PC-9 (cell line): ENCODE data around the gene AP1G2. TPM values are rescaled to one million over a fixed set of nuclear protein-coding genes. Genes with fewer than 3 reads are reported as not detected.

Experiments used
- BruUV-seq: library from RNA; stranded (reverse); fragments of 400-500 nt; replicated peaks from 2 replicates; lab custom pipeline; 2021; lab: Mats Ljungman, UMichigan
- CTCF ChIA-PET: fragments of 300-600 bp; sonication (Branson Sonifier 250); formaldehyde crosslinking; loops from one replicate; lab custom pipeline; 2022; ENCODE audit warnings: antibody characterized with exemption; lab: Charles Lee
- POLR2A ChIA-PET: fragments of 300-600 bp; sonication (Branson Sonifier 250); formaldehyde crosslinking; loops from one replicate; lab custom pipeline; 2022; ENCODE audit warnings: antibody characterized with exemption; ENCODE audit not compliant: unreplicated experiment; lab: Charles Lee
- DNase-seq, 2 experiments: peaks; one replicate each; pipeline versions ENCODE4 v3.0.0 to v3.0.0-alpha.2; 2015 to 2022; ENCODE audit warnings: mixed read lengths in 1 of 2
- H2AFZ ChIP-seq: fragments of 200-600 bp; sonication (generic); 2 replicates; pipeline ENCODE4 v1.8.1; 2017; ENCODE audit warnings: antibody characterized with exemption
- H3F3A ChIP-seq: fragments of 200-600 bp; sonication (generic); 2 replicates; pipeline ENCODE4 v1.8.1; 2017; ENCODE audit warnings: antibody characterized with exemption, mild to moderate bottlenecking, low read depth; ENCODE audit not compliant: insufficient read depth
- H3K27ac ChIP-seq: fragments of 200-600 bp; sonication (generic); 2 replicates; pipeline ENCODE4 v1.6.1; 2016; ENCODE audit warnings: mixed run types
- H3K27me3 ChIP-seq: fragments of 200-600 bp; sonication (generic); 2 replicates; pipeline ENCODE4 v1.6.1; 2016; ENCODE audit warnings: low read depth, mixed run types; ENCODE audit not compliant: insufficient read depth
- H3K36me3 ChIP-seq: fragments of 200-600 bp; sonication (generic); 2 replicates; pipeline ENCODE4 v1.6.1; 2016; ENCODE audit warnings: low read depth, mixed run types
- H3K4me1 ChIP-seq: fragments of 200-600 bp; sonication (generic); replicated peaks from 2 replicates; pipeline ENCODE4 v1.6.1; 2016; ENCODE audit warnings: mixed run types; ENCODE audit not compliant: insufficient read depth
- H3K4me2 ChIP-seq: fragments of 200-600 bp; sonication (generic); 2 replicates; pipeline ENCODE4 v1.6.1; 2017; ENCODE audit warnings: mixed run types
- H3K4me3 ChIP-seq: fragments of 200-600 bp; sonication (generic); 2 replicates; pipeline ENCODE4 v1.6.1; 2016; ENCODE audit warnings: mixed run types
- H3K79me2 ChIP-seq: fragments of 200-600 bp; sonication (generic); 2 replicates; pipeline ENCODE4 v1.6.1; 2017; ENCODE audit warnings: low read depth, mixed run types
- H3K9me2 ChIP-seq: fragments of 200-600 bp; sonication (generic); 2 replicates; pipeline ENCODE4 v1.8.1; 2017; ENCODE audit warnings: mild to moderate bottlenecking; ENCODE audit not compliant: insufficient read depth
- H3K9me3 ChIP-seq: fragments of 200-600 bp; sonication (generic); 2 replicates; pipeline ENCODE4 v1.8.1; 2016; ENCODE audit warnings: low read depth; ENCODE audit not compliant: insufficient read depth
- H4K20me1 ChIP-seq: fragments of 200-600 bp; sonication (generic); 2 replicates; pipeline ENCODE4 v1.8.1; 2017; ENCODE audit not compliant: insufficient read depth
- CTCF ChIP-seq: fragments of 200-600 bp; sonication (generic); conservative IDR thresholded peaks from 2 replicates; pipeline ENCODE4 v1.6.1; 2017; ENCODE audit warnings: mixed run types, antibody characterized with exemption, mild to moderate bottlenecking, moderate library complexity
- EZH2 ChIP-seq: fragments of 200-600 bp; sonication (generic); IDR thresholded peaks from 2 replicates; pipeline ENCODE4 v1.8.0; 2017; ENCODE audit warnings: antibody characterized with exemption, low read depth
- intact Hi-C: fragments of 100-400 bp; cut with micrococcal nuclease; formaldehyde crosslinking; loops from one replicate; pipeline ENCODE4 v1.10.0; 2022; ENCODE audit not compliant: unreplicated experiment
- total RNA-seq: library from RNA; stranded (reverse); gene quantifications from 2 replicates; pipeline ENCODE4 v1.2.3, GENCODE V29; 2021

AP1G2 gene
- total RNA-seq, 1 experiment from 2014 or later, result 128 TPM

DNA sequence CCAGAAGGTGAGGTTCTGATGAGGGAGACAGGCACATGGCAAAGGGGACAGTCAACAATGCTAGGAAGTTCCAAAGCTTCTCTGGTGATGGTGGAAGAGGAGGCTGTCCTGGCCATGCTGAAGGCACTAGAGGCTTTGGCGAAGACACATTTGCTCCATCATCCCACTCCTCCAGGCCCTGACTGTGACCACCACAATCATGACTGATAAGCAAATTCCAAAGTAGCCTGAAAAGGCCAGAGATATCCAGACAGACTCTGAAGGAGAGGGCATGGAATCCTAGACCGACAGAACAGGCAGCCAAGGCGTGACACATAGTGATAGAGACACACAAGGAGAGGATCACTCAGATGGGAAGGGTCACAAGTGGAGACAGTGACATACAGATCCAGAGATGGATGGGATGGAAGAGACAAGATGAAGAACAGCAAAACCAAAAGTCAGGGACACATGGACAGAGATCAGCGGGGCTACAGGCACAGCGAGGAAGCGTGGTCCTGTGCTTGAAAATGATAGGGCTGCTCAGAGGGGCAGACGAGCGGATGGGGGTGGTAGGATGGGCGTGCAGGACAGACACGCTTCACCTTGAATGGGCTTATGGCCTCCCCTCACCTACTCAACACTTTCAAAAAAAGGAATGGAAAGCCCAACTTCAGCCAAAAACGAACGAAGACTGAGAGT is 17.3 kb downstream of the AP1G2 start:
- no peak for DNase-seq
- H3F3A ChIP-seq, result no peaks in the 10 kb centered on the region
- no peaks in the 10 kb centered on the region for H3K4me1 ChIP-seq
- H2AFZ ChIP-seq, result no peak overlapping the region
- BruUV-seq, result no TSS peak
- intact Hi-C loops, result no loop called here
- H3K27me3 ChIP-seq, result no peaks in the 10 kb centered on the region
- no peak for TF ChIP-seq EZH2
- peak overlapping the region; percentile 82 for H3K4me2 ChIP-seq
- no peaks in the 10 kb centered on the region for H4K20me1 ChIP-seq
- H3K9me3 ChIP-seq, result no peaks in the 10 kb centered on the region
- H3K4me3 ChIP-seq, result peak overlapping the region; percentile 71
- H3K79me2 ChIP-seq, result no peaks in the 10 kb centered on the region
- H3K36me3 ChIP-seq, result no peaks in the 10 kb centered on the region
- no peak overlapping the region for H3K27ac ChIP-seq
- no peaks in the 10 kb centered on the region for H3K9me2 ChIP-seq
- ChIA-PET POLR2A (interaction anchor here (0.7 kb wide), 1 partner anchor 25 kb away, joined by 7 read pairs; no protein-coding TSS in a partner anchor), CTCF (interaction anchor here (0.6 kb wide), 1 partner anchor 601 kb away, joined by 3 read pairs; no protein-coding TSS in a partner anchor)

- BruUV-seq, result no TSS peak
- H3K4me2 ChIP-seq, result no peak overlapping the region
- intact Hi-C loops, result no loop called here
- no peaks in the 10 kb centered on the region for H4K20me1 ChIP-seq
- POLR2A ChIA-PET, result no interaction called here
- no peaks in the 10 kb centered on the region for H3K79me2 ChIP-seq
- H3K27ac ChIP-seq, result no peak overlapping the region
- DNase-seq, result no peak
- H3K36me3 ChIP-seq, result no peaks in the 10 kb centered on the region
- CTCF ChIA-PET, result interaction anchor here (0.6 kb wide), 1 partner anchor 612 kb away, joined by 3 read pairs; the partner anchor contains the start of gene IRF9
- TF ChIP-seq CTCF (no peak), EZH2 (no peak)
- no peak overlapping the region for H3K4me3 ChIP-seq
- no peaks in the 10 kb centered on the region for H3K27me3 ChIP-seq
- no peaks in the 10 kb centered on the region for H3K9me2 ChIP-seq
- H3K4me1 ChIP-seq, result no peaks in the 10 kb centered on the region
- H2AFZ ChIP-seq, result no peak overlapping the region
- H3F3A ChIP-seq, result no peaks in the 10 kb centered on the region
- H3K9me3 ChIP-seq, result no peaks in the 10 kb centered on the region
These were observed 19.0 kb downstream of the AP1G2 start for GRCh38 chr14:23548351-23549318.

GRCh38 chr14:23547924-23548323 is 19.7 kb downstream of the AP1G2 start:
- DNase-seq, result no peak
- H3K27ac ChIP-seq, result no peak overlapping the region
- H3K9me2 ChIP-seq, result no peaks in the 10 kb centered on the region
- H3K27me3 ChIP-seq, result no peaks in the 10 kb centered on the region
- no TSS peak for BruUV-seq
- H3K4me3 ChIP-seq, result no peak overlapping the region
- H3K9me3 ChIP-seq, result no peaks in the 10 kb centered on the region
- H4K20me1 ChIP-seq, result no peaks in the 10 kb centered on the region
- no peaks in the 10 kb centered on the region for H3K36me3 ChIP-seq
- H2AFZ ChIP-seq, result no peak overlapping the region
- no peaks in the 10 kb centered on the region for H3K79me2 ChIP-seq
- intact Hi-C loops, result no loop called here
- no peak overlapping the region for H3K4me2 ChIP-seq
- TF ChIP-seq CTCF (no peak), EZH2 (no peak)
- no peaks in the 10 kb centered on the region for H3F3A ChIP-seq
- H3K4me1 ChIP-seq, result no peaks in the 10 kb centered on the region
- CTCF ChIA-PET, result no interaction called here
- POLR2A ChIA-PET, result no interaction called here
